Body of pancreas (tissue), 4 donors: ENCODE measurements around the gene PTCD1. TPM values are rescaled to one million over a fixed set of nuclear protein-coding genes. Genes with fewer than 3 reads are reported as not detected.

Experiments used
- ATAC-seq: fragments of 150-250 bp; one replicate; pipeline ENCODE4 v1.9.1; 2016
- DNase-seq, 4 donors: peaks; one replicate each; pipeline ENCODE4 v3.0.0-alpha.2; 2019
- H3K27ac ChIP-seq, 4 donors: fragments of 200-600 bp; sonication (generic); 1 replicate in 3 of 4; 2 replicates in 1 of 4; pipeline versions ENCODE4 v1.5.1 to v1.6.1; 2016 to 2019; ENCODE audit warnings: mild to moderate bottlenecking in 1 of 4, mixed read lengths in 1 of 4, moderate library complexity in 1 of 4
- H3K27me3 ChIP-seq, 2 donors: fragments of 200-600 bp; sonication (generic); one replicate each; pipeline ENCODE4 v1.6.0; 2016; ENCODE audit warnings: mild to moderate bottlenecking in 1 of 2
- H3K36me3 ChIP-seq, 2 donors: fragments of 200-600 bp; sonication (generic); replicated peaks in 1 of 2; 2 replicates each; pipeline ENCODE4 v1.5.1; 2016; ENCODE audit warnings: low read depth in 2 of 2; ENCODE audit not compliant: insufficient read depth in 1 of 2
- H3K4me1 ChIP-seq: fragments of 200-600 bp; sonication (generic); one replicate; pipeline ENCODE4 v1.6.0; 2016
- H3K4me3 ChIP-seq, 2 donors: fragments of 200-600 bp; sonication (generic); 1 replicate in 1 of 2; 2 replicates in 1 of 2; pipeline ENCODE4 v1.5.1; 2016 to 2019
- H3K9me3 ChIP-seq, 3 donors: fragments of 200-600 bp; sonication (generic); 1 replicate in 2 of 3; 2 replicates in 1 of 3; pipeline ENCODE4 v1.5.1; 2016
- CTCF ChIP-seq, 7 experiments: fragments of 450-650 bp in 4 of 7; fragments of 200-600 bp in 3 of 7; sonication (generic) in 3 of 7; IDR thresholded peaks; one replicate each; pipeline ENCODE4 v1.5.1; 2016 to 2019; ENCODE audit warnings: antibody characterized with exemption in 7 of 7
- POLR2A ChIP-seq, 3 donors: fragments of 450-650 bp; IDR thresholded peaks; one replicate each; pipeline ENCODE4 v1.6.1; 2016; ENCODE audit warnings: antibody characterized with exemption in 3 of 3, mild to moderate bottlenecking in 2 of 3
- WGBS, 2 donors: methylation state at CpG; one replicate each; pipeline ENCODE4 v1.1.5; 2017; 5-methylcytosine and 5-hydroxymethylcytosine counted together
- intact Hi-C: fragments of 100-400 bp; cut with DNase I; formaldehyde crosslinking; loops from one replicate; pipeline ENCODE4 v1.15.1; 2023
- total RNA-seq, 2 donors: library from RNA; depleted of rRNA; stranded (reverse); fragments of >200 nt; gene quantifications; one replicate each; pipeline ENCODE4 v1.1.0, GENCODE V29; 2016

The PTCD1 gene
- total RNA-seq, 2 donors from 2014 or later: 1.6 to 3.4 TPM

- no peak for ATAC-seq
Measured at GRCh38 chr7:99465421-99465768, 26.8 kb upstream of the PTCD1 start.

GRCh38 chr7:99461221-99461620 lies 22.6 kb upstream of the PTCD1 start:
- Histone ChIP-seq H3K27me3 (no peaks in the 10 kb centered on the region), H3K4me1 (peaks cover 37% of the 10 kb centered on the region), H3K27ac (no peak overlapping the region), H3K4me3 (no peak overlapping the region), H3K36me3 (peaks cover 0 to 9% of the 10 kb centered on the region in 2 donors), H3K9me3 (no peaks in the 10 kb centered on the region)
- intact Hi-C loops: no loop called here
- TF ChIP-seq POLR2A (IDR thresholded peaks at IDR 0.05) (no peak), CTCF (IDR thresholded peaks at IDR 0.05) (no peak)
- no peak for ATAC-seq
- 81 to 84% methylated on average over 2 of the region's 2 CpGs for WGBS, 2 donors
- no peak for DNase-seq

More at GRCh38 chr7:99465421-99465768, 26.8 kb upstream of the PTCD1 start:
- TF ChIP-seq CTCF (IDR thresholded peaks at IDR 0.05): no peak
- no peak for TF ChIP-seq POLR2A (IDR thresholded peaks at IDR 0.05)
- Histone ChIP-seq H3K4me1 (peaks cover 48% of the 10 kb centered on the region), H3K27me3 (no peaks in the 10 kb centered on the region), H3K36me3 (no peaks in the 10 kb centered on the region), H3K9me3 (no peaks in the 10 kb centered on the region), H3K27ac (peak overlapping the region; percentile 58 to 88 (median 79)), H3K4me3 (peak overlapping the region; percentile 21 to 71)
- no peak for DNase-seq
- intact Hi-C loops: no loop called here
- WGBS, 2 donors: 1 to 2% methylated on average over 9 of the region's 9 CpGs

GRCh38 chr7:99460651-99461050 lies 22.1 kb upstream of the PTCD1 start:
- DNase-seq (no peak), ATAC-seq (no peak)
- Histone ChIP-seq H3K36me3 (peaks cover 0 to 9% of the 10 kb centered on the region in 2 donors), H3K4me1 (peaks cover 35% of the 10 kb centered on the region), H3K4me3 (no peak overlapping the region), H3K27me3 (no peaks in the 10 kb centered on the region), H3K27ac (no peak overlapping the region), H3K9me3 (no peaks in the 10 kb centered on the region)
- TF ChIP-seq CTCF (IDR thresholded peaks at IDR 0.05) (no peak), POLR2A (IDR thresholded peaks at IDR 0.05) (no peak)
- WGBS, 2 donors: 69 to 76% methylated on average over 11 of the region's 11 CpGs
- intact Hi-C loops: no loop called here

GRCh38 chr7:99459087-99459486 lies 20.5 kb upstream of the PTCD1 start:
- H3K4me1 ChIP-seq: peaks cover 22% of the 10 kb centered on the region
- no peaks in the 10 kb centered on the region for H3K9me3 ChIP-seq
- intact Hi-C loops: no loop called here
- no peak overlapping the region for H3K27ac ChIP-seq
- TF ChIP-seq CTCF (IDR thresholded peaks at IDR 0.05) (peak in 2 of 7 experiments; percentile 15 to 17), POLR2A (IDR thresholded peaks at IDR 0.05) (no peak)
- H3K4me3 ChIP-seq: no peak overlapping the region
- DNase-seq: no peak
- 92 to 96% methylated on average over 8 of the region's 8 CpGs for WGBS, 2 donors
- no peaks in the 10 kb centered on the region for H3K27me3 ChIP-seq
- peaks cover 0 to 10% of the 10 kb centered on the region in 2 donors for H3K36me3 ChIP-seq
- ATAC-seq: no peak

GRCh38 chr7:99457650-99458493 lies 19.3 kb upstream of the PTCD1 start:
- H3K9me3 ChIP-seq: no peaks in the 10 kb centered on the region
- TF ChIP-seq POLR2A (IDR thresholded peaks at IDR 0.05) (no peak), CTCF (IDR thresholded peaks at IDR 0.05) (no peak)
- H3K27me3 ChIP-seq: no peaks in the 10 kb centered on the region
- no peak for ATAC-seq
- WGBS, 2 donors: 74 to 78% methylated on average over 14 to 26 of the region's 26 CpGs
- peaks cover 0 to 12% of the 10 kb centered on the region in 2 donors for H3K36me3 ChIP-seq
- H3K27ac ChIP-seq: no peak overlapping the region
- intact Hi-C loops: no loop called here
- no peak for DNase-seq
- no peak overlapping the region for H3K4me3 ChIP-seq
- H3K4me1 ChIP-seq: peaks cover 18% of the 10 kb centered on the region
